GM18858 (cell line): ENCODE results near the gene NRDE2.
"Not testable (repeated sequence)": the region's sequence is repeated elsewhere in the genome, so short reads cannot be mapped to it uniquely, and the experiment has no call there.

ENCODE experiments used
- ATAC-seq: cut with Tn5 transposase; IDR thresholded peaks from one replicate; pipeline ENCODE4 v1.9.1; 2021; ENCODE audit not compliant: unreplicated experiment

Gene NRDE2

DNA sequence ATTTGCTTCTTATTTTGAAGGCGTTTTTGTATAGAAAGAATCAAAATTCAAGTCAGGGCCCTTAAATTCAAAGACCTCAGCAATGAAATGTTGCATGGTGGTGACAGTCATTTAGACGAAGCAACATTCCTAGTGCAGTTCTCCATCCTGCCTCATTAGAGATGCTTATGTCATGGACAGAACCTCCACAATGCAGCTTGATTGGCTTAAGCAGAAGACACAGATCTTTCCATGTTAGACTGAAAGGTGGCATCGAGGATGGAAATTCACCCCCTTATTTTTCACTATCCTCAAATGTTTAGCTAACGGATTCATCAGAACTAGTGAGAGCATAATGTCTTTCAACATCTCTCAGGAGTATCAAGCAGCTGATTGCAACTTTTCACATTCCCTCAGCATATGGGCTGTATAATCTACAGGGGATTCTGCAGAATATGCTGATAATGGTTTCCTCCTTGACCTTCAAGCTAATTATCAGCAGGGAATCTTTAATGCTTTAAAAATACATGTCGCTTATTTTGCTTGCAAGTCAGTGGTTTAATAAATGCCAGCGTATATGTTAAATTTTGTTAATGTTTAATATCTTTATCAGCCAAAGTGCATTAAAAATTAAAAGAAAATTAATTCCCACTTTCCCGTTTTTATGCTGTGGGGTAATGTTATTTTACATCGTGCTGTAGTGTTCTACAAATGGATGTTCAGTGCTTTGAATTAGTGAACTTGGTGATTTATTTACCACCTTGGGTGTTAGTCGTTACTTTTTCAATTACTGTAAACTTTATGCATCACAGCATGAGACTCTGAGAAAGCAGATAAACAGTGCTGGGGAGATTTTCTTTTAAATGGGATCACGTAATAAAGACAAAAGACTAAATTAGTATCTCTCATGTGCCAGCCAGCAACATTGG lies 12.8 kb upstream of the NRDE2 start:
- ATAC-seq, result no peak

DNA sequence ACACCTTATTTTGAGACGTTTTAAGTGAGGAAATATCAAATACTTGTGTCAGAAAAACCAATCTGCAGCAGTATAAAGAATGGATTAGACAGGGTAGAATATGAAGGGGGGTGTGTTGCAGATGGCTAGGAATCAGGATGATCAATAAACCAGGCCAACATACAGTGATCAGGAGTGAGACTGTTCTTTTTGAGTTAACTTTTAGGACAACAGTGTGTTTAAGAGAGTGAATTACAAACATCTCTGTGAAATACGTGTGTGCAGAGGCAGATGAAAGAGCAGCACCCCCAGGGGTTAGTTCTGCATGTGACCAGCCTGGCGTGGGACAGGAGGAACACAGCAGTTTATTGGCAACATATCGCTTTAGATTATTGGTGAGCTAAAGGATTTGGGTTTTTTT lies 10.6 kb upstream of the NRDE2 start:
- no peak for ATAC-seq

DNA sequence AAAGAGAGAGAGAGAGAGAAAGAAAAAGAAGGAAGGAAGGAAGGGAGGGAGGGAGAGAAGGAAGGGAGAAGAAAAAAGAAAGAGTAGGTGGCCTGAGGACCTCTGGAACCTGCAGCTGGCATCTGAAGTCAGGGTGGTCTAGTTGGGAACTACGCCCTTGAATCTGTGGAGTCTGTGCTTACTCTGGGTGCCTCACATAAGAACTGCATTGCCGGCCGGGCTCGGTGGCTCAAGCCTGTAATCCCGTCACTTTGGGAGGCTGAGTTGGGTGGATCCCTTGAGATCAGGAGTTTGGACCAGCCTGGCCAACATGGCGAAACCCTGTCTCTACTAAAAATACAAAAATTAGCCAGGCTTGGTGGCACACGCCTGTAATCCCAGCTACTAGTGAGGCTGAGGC lies 10.0 kb upstream of the NRDE2 start:
- no peak for ATAC-seq

DNA sequence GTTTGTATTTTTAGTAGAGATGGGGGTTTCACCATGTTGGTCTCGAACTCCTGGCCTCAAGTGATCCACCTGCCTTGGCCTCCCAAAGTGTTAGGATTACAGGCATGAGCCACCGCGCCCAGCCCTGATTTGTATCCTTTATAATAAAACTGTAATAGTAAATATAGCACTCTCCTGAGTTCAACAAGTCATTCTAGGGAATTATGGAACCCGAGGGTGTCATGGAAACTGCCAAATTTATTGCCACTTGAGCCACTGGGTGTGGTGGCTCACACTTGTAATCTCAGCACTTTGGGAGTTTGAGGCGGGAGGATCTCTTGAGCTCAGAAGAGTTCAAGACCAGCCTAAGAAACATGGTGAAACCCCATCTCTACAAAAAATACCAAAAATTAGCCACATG lies 9.5 kb upstream of the NRDE2 start:
- not testable (repeated sequence) for ATAC-seq

DNA sequence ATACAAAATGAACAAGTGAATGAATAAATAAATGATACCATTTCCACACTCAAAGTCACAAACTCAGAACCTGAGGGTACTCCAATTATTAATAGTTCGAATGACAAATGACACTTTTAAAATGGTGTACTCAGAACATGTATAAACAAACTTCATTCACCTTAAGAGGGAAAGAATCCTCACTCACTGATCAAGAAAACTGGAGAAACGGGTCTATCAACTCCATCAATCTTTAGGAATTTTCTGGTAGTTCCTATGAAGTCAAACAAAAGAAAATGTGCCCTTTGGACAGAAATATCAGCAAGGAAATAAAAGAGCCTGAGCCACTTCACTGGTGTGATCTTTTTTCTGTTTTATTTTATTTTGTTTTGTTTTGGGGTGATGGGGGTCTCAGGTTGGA lies 5.2 kb upstream of the NRDE2 start:
- ATAC-seq, result no peak

DNA sequence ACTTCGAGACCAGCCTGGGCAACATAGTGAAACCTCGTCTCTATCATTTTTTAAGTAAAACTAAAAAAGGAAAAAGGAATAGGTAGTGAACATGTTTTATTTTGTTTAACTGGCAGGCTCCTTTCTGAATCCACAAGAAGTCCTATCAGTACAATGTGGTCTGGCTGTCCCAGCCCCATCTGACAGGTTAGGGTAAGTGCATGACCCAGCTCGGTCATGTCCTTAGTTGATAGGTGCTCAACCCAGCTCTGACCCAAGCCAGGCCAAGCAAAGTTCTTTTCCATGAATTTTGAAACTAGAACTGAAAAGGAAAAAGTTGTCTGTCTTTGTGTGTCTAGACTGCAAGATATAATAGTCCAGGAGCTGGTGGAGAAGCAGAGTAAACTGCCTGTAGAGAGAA lies 4.7 kb upstream of the NRDE2 start:
- ATAC-seq, result no peak

DNA sequence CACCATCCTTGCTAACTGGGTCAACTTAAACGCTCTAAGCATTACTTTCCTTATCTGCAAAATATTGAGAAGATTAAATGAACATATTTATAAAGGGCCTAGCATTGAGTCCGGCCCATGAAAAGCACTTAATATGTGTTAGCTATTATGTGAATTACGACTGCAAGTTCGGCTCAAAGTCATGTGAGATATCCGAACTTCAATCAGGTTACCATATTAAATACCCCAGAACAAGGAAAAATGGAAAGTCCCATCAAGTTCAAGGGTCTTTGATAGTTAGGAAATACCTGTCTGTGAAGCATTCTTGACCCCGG lies 487 bp upstream of the NRDE2 start:
- ATAC-seq, result no peak

DNA sequence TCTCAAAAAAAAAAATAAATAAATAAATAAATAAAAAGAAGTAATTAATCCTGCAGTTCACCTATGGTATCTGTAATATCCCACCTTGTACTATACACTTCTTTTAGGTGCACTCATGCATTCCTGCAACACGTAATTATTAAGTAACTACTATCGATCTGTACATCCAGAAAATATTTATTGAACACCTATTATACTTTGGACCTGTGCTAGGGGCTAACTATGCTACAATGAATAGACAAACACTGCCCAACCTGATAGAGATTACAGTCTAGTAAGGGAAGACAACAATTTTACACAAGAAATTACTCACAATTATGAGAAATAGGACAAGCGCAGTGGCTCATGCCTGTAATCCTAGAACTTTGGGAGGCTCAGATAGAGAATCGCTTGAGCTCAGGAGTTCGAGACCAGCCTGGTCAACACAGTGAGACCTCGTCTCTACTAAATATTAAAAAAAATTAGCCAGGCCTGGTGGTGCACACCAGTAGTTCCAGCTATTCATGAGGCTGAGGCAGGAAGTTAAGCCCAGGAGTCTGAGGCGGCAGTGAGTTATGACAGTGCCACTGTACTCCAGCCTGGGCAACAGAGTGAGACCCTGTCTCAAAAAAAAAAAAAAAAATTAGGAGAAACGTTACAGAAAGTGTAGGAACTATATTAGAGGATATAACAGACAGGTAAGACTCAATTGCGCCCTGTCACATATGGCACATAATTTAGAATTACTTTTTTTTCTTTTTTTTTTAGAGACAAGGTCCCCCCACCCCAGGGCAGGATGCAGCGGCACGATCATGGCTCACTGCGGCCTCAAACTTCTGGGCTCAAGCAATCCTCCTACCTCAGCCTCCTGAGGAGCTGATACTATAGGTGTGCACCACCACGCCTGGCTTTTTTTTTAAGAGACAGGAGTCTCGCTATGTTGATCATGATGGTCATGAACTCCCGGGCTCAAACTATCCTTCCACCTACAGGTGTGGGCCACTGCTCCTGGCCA lies 1.2 kb downstream of the NRDE2 start:
- no peak for ATAC-seq

DNA sequence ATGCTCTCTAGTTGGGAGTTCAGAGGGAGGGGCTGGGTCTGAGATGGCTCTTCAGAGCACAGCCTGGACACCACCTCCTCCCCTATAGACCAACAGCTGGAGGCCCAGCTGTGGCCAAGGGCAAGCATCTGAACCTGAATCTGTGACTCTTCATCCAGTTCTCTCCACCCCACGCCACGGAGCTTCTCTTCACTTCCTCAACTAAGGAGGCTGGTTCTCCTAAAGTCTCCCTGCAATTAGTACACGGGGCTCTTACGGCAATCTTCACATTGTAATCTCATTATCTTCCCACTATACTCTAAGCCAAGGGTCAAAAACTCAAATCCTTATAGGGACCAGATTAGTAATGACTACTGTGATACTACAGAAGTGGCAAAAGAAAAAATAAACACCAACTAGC lies 9.8 kb downstream of the NRDE2 start:
- no peak for ATAC-seq

DNA sequence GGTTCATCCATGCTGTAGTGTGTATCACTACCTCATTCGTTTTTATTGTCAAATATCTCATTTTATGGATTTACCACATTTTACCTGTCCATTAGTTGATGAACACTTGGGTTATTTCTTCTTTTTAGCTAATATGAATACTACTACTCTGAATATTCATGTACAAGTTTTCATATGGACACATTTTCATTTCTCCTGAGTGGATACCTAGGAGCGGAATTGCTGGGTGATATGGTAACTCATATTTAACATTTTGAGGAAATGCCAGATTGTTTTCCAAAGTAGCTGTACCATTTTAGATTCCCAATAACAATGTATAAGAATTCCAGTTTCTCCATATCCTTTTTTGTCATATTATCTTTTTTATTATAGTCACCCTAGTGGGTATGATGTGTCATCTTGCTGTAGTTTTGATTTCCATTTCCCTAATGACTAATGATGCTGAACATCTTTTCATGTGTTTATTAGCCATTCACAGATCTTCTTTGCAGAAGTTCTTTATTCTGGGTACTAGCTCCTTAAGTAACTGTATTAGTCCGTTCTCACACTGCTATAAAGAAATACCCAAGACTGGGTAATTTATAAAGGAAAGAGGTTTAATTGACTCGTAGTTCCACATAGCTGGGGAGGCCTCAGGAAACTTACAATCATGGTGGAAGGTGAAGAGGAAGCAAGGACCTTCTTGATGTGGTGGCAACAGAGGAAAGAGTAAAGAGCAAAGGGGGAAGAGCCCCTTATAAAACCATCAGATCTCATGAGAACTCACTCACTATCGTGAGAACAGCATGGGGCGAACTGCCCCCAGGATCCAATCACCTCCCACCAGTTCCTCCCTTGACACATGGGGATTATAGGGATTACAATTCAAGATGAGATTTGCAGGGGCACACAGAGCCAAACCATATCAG lies 11.9 kb downstream of the NRDE2 start:
- no peak for ATAC-seq

DNA sequence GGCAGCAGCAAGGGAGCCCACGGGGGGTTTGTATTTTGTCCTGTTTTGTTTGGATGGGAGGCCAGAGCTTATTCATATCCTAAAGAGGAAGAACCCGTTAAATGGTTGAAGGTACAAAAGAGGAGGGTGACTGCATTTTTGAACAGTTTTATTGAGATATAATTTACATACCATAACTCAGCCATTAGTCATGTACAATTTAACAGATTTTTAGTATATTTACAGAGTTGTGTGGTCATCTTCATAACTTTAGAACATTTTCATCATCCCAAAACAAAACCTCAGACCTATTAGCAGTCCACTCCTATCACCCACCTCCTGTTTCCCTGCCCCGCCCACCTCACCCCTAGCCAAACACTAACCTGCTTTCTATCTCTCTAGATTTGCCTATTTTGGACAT lies 12.6 kb downstream of the NRDE2 start:
- ATAC-seq, result no peak

DNA sequence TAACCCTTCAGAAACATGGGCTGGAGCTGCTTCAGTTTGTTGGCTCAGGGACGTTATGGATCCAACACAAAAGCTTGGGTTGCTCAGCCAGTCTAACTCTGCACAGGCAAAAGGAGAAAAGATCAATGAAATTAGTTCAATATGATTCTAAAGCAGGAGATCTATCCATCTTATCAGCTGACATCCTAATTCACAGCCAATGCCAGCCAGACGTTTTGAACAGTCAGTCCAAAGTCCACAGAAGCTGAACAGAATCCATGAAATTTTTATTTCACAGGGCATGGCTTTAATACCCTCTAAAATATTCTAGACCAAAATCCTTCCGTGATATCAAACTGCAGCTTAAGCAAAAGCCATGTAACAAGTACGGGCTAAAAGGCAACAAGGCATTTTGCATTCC lies 13.7 kb downstream of the NRDE2 start:
- no peak for ATAC-seq

DNA sequence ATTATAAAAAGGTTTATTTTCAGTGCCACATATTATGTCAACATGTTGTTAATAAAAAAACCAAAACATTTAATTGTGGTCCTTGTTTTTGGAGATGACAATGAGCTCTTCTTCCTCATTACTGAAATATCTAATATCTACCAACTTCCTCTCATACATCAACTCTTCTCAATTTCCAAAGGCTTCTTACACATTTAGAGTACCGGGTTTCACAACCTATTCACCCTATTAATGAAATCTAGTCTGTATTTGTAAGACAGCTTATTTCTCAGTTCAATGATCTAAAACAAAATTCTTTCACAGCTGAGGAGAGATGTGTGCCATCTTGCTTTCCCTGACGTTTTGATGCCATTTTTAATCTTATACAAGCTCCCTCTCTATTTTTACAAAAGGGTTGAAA lies 14.5 kb downstream of the NRDE2 start:
- ATAC-seq, result no peak

DNA sequence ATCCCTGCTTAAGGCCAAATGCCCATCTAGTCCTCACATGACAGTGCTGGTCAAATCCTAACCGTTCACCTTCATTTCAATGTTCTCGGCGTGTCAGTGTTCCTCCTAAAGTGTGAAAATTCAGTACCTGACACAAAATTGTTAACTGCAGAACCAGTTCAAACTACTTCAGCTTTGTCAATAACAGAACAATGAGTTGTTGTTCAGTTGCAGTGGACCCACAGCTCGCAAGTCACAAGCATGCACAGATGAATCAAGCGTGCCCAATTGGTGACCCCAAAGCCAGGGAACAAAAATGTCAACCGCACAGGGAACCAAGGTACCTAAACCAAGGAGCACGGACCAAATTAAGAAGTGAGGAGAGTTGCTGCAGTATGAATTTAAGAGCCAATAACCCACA lies 23.2 kb downstream of the NRDE2 start:
- no peak for ATAC-seq

DNA sequence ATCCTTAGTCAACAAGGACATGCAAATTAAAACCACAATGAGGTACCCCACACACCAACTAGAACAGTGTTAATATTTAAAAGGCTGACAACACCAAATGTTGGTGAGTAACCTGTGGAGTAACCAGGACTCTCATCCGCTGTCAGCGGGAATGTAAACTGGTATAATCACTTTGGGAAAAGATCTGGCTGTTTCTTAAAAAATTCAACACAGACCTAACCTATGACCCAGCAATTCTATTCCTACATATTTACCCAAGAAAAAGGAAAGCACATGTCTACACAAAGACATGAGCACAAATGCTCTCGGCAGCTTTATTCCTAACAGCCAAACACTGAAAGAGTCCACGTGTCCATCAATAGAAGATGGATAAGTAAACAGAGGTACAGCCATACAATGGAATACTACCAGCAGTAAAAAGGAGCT lies 26.6 kb downstream of the NRDE2 start:
- no peak for ATAC-seq

DNA sequence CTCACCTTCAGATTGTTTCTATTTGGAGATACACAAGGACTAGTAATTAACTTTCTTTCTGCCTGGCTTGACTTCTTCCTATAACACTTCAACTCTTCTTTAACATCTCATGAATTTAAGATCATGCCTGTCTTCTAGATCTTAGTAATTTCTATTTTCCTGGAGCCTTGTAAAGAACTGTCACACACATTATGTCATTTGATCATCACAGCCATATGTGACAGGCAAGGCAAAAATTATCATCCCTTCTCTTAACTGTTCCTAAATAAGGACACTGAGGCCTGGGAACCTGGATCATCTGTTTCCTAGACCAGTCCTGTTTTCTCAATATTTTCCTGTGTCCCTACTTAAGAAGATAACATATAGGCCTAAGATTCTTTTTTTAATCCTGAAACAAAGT lies 27.2 kb downstream of the NRDE2 start:
- ATAC-seq, result no peak

DNA sequence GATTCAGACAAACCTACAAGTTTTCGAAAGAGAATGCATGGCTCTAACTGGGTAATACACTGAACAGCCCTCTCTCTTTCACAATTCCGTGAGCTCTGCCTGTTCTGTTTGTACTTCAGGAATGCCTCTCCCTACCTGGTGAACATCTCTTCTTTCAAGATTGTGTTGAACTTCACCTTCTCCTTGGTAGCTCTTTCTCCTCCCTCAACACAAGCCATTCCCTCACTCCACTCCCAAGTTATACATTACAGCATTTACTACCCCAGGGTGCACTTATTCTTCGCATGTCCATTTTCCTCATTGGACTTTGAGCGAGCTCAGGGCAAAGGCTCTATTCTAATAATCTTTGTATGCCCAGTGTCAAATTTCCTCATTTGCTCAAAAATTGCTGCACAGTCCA lies 28.3 kb downstream of the NRDE2 start:
- ATAC-seq, result no peak

DNA sequence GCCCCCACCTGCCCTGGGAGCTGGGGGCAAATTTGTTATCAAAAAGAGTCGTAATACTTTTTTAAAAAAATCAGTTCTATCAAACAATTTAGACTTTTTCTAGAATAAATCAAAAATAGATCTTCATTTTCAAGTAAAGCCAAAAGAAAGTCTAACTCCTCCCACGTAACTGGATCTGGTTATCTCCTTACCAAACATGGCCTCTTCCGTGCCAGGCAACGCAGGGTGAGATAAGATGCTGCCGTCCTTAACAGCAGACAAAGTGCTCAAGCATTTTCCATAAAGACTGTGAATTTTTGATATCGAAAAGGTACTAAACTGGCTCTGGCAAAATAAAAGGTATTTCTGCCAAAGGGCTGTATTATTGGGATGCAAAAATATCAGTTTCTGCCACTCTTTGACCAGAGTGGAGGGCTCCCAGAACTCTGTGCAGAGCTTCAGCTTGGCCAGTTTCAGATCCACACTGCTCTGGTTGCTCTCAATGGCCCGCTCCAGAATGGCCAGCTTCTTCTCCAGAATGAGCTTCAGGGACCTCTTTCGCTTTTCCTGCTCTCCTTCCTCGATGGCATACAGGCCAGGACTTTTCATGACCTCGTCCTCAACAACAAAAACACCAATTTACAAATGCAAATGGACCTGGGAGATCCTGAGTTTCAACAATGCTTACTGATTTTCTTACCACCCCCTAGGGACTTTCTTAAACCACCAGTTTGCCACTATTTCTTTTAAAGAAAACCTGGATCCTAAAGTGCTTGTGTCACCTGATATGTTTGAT lies 29.0 kb downstream of the NRDE2 start:
- no peak for ATAC-seq

DNA sequence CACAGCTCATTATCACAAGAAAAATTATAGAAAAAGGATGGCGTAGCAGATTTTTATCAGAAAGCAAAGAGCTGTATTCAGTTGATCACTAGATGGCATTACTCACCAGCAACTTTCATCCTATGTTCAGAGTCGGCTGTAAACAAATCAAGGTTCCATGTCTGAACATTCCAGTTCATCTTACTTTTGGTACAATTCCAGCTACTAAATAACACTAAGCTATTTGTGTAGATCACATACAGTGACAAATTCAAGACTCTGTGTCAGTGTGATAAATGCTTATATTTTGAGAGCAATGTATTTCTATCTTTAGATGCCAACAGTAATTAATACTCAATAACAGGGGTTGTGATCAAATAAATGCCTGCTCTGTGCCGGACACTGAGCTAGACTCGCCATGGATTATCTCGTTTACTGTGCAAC lies 30.1 kb downstream of the NRDE2 start:
- ATAC-seq, result no peak

DNA sequence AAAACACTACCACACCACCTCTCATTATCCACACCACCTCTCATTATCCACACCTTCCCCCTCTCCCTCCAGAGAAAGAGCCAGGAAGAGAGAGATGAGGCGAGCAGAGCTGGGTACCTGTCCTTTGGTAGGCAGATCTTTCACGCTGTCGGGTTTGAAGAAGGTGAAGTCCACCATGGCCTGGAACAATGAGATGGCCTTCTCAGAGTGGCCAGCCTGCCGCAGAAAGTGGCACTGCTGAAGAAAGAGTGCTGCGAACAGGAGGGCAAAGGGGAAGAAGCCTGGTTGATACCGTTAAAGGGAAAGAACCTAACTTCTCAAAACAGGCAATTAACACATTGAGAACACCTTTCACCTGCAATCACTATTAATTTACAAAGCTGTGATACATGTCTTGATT lies 30.6 kb downstream of the NRDE2 start:
- ATAC-seq, result no peak
